HG03103 (cell line): ENCODE data around the gene MAN1A2.
"Not testable (repeated sequence)": the region's sequence is repeated elsewhere in the genome, so short reads cannot be mapped to it uniquely, and the experiment has no call there.

Source experiments
- ATAC-seq: cut with Tn5 transposase; IDR thresholded peaks from one replicate; pipeline ENCODE4 v1.9.1; 2021; ENCODE audit warnings: low read depth; ENCODE audit not compliant: unreplicated experiment

MAN1A2 gene

GRCh38 chr1:117553471-117553870, 186.2 kb downstream of the MAN1A2 start:
- no peak for ATAC-seq

DNA sequence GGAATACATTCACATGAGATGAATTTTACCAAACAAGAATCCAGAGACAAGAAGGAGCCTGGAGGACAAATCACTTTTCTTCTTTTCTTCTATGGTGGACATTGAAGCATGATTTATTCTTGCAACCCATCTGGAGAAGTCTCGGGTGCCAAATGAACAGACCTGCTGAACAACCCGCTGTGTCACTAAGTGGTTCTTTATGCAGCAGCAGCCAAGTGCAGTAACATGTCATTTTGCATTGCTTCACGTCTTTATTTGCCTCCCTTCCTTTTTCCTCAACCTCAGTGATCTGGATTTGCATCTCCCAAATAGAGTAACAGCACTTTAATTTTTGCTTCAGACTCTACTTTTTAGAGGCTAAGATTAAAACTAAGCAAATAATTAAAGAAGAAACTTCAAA, 188.6 kb downstream of the MAN1A2 start:
- no peak for ATAC-seq

GRCh38 chr1:117556341-117556740, 189.1 kb downstream of the MAN1A2 start:
- ATAC-seq: no peak

DNA sequence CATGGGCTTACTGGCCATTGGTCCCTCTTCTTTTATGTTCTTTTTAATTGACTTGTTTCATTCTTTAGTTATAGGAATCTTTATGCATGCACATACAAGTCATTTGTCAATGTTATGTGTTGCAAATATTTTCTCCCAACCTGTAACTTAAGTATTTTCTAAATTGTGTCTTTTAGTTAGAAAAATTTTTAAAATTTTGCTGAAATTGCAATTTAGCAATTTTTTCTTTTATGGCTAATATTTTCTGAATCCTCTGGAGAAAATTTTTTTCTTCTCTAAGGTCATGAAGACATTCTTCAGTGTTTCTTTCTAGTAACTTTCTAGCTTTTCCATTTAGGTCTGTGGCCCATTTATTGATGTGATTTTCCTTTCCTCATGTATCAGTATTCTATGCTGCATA, 189.7 kb downstream of the MAN1A2 start:
- no peak for ATAC-seq

- ATAC-seq: not testable (repeated sequence)
These were observed 191.2 kb downstream of the MAN1A2 start for GRCh38 chr1:117558451-117558850.

DNA sequence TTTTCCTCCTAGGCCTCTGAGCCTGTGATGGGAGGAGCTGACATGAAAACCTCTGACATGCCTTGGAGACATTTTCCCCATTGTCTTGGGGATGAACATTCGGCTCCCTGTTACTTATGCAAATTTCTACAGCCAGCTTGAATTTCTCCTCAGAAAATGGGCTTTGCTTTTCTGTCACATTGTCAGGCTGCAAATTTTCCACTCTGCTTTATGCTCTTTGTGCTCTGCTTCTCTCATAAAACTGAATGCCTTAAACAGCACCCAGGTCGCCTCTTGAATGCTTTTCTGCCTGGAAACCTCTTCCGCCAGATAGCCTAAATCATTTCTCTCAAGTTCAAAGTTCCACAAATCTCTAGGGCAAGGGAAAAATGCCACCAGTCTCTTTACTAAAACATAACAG, 191.9 kb downstream of the MAN1A2 start:
- ATAC-seq: no peak

GRCh38 chr1:117559985-117560384, 192.7 kb downstream of the MAN1A2 start:
- ATAC-seq: no peak

DNA sequence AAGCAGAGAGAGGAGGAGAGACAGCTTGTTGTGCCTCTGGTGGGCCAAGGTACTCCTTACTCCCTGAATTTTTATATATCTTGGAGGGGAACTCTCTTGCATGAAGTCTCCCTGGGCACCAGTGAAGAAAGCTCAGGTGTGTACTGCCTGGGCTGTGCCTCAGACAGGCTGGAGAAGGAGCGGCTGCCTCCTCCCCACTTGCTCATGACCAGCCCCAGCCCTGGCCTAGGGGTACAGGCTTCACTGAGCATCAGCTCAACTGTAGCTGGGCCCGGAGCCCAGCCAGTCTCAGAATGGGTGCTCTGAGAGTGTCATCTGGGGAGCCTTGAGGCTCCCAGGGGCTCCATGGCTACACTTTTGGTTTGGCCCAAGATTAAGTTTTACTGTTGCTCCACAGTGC, 193.8 kb downstream of the MAN1A2 start:
- ATAC-seq: no peak

DNA sequence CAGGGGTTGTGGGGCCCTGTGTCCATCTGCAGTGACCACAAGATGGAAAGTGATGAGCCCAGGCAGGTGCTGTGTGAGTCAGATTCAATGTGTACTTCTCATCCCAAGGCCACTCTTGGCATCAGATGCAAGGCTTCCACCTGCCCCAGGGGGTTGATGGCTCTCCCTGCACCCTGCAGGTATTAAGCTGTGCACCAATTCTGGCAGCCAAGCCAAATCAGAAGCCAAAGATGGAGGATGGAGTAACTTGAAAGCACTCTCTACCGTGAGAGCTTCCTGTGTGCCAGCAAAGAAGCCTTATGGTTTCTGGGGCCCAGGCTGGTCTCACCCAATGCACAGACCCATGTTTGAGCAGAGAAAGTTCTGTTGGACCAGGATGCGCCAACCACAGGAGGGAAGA, 194.3 kb downstream of the MAN1A2 start:
- no peak for ATAC-seq

GRCh38 chr1:117562581-117563491, 195.6 kb downstream of the MAN1A2 start:
- no peak for ATAC-seq

- ATAC-seq: no peak
These were observed 196.2 kb downstream of the MAN1A2 start for GRCh38 chr1:117563492-117563875.

- no peak for ATAC-seq
These were observed 197.2 kb downstream of the MAN1A2 start for GRCh38 chr1:117564227-117565075.

DNA sequence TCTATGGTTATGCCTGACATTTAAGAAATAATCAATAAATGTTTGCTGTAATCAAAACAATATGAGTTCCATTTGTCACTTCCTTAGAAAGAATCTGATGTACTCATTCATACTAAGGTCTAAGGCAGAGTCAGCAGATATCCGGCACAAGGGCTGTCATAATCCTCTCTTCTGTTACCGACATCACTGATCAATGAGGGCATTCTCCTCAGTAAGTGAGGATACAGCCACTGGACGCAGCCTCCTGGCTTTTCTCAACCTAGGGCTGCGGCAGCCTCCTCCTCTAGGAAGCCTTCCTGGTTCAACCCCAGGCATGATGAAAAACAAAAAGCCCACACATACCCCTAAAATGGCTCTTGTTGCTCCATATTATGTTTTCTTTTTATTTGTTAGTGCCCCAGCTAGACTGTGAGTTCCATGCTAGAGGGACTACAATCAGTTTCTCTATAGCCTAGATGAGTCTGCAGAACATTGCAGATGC, 197.9 kb downstream of the MAN1A2 start:
- ATAC-seq: no peak

GRCh38 chr1:117565745-117566455, 198.7 kb downstream of the MAN1A2 start:
- ATAC-seq: no peak

- no peak for ATAC-seq
These were observed 199.3 kb downstream of the MAN1A2 start for GRCh38 chr1:117566556-117566955.

DNA sequence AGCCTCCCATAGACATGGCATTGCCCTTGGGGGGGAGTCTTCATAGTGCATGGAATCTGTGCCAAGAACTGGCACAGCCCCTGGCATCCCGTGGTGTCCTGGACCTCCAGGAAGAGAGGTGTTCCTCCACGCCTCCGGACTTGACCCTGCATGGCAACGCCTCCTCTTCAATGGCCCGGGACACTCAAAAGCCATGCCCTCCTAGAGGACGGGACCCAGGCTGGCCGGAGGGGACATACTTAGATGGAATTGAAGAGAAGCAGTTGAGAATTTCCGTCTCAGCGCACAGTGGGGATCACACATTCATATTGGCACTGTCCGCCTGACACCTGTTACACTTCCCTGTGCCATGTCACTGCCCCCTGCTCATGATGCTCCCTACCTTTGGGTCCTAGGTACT, 200.2 kb downstream of the MAN1A2 start:
- ATAC-seq: no peak

GRCh38 chr1:117567976-117568375, 200.7 kb downstream of the MAN1A2 start:
- no peak for ATAC-seq

GRCh38 chr1:117568999-117569398, 201.8 kb downstream of the MAN1A2 start:
- ATAC-seq: no peak

DNA sequence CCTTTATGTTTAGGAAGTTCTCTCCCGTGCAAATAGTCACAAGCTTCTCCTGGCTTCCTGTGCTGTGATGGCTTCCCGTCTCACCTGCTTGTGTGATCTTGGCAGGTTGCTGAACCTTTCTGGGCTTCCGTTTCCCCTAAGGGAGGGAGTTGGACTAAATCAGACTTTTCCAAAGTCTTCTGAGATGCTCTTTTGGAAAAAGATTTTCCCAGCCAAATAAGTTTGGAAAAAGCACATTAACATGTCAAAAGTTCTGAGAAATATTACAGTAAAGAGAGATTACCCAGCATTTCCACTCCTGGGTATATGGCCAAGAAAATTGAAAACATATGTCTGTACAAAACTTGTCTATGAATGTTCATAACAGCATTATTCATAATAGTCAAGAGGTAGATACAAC, 202.6 kb downstream of the MAN1A2 start:
- no peak for ATAC-seq

DNA sequence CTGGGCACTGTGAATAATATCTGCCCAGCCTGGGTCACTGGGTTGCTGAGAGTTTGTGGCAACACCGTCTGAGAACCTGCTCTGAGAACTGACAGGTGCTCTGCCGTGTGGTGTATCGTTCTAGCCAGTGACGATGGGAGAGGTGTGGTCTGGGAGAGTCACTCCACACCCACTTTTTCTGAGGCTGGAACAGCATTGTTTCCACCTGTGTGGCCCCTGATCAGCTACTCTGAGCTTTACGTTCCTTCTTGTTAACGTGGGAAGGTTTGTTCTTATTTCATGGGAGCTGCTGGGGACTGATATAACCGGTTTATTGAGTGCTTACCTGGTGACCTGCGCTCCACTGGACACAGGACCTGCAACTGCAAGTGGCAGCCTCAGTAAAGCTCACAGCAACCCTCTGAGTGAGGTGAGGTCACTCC, 203.8 kb downstream of the MAN1A2 start:
- no peak for ATAC-seq

DNA sequence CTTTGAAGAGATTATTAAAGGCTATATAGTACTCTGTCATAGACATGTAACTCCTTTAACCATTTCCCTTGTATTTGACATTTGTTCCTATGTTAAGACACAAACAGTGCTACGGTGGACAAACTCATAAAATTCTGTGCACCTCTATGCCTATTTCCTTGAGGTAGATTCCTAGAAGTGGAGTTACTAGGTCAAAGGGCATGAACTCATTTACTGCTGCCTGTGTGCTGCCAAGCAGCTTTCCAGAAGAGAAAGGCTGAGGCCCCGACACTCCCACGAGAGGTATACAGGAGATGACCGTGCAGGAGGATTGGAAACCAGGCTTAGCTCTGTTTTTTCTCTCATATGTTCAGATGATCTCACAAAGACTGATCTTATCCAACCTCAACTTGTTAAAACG, 204.2 kb downstream of the MAN1A2 start:
- no peak for ATAC-seq
